HEK293 (cell line): ENCODE results near the gene SPTAN1.

Experiments
- CTCF ChIA-PET: fragments of 350-600 bp; formaldehyde crosslinking; extraction: SDS; loops from one replicate; lab custom pipeline; 2021; ENCODE audit warnings: antibody characterized with exemption; lab: Yijun Ruan, JAX
- POLR2A ChIA-PET: fragments of 300-600 bp; formaldehyde crosslinking; extraction: SDS; loops from one replicate; lab custom pipeline; 2020; ENCODE audit warnings: antibody characterized with exemption, inconsistent platforms; lab: Yijun Ruan, JAX
- H3K27ac ChIP-seq: fragments of 200-500 bp; sonication (Bioruptor generic); 2 replicates; pipeline ENCODE4 v1.5.1; 2014; ENCODE audit warnings: low read depth, low read length, control low read depth, inconsistent platforms; ENCODE audit errors: extremely low read depth
- H3K36me3 ChIP-seq, 2 experiments: fragments of 200-500 bp in 1 of 2; sonication (Bioruptor generic) in 1 of 2; 1 replicate in 1 of 2; 2 replicates in 1 of 2; pipeline ENCODE4 v1.5.1; 2014 to 2017; ENCODE audit warnings: inconsistent platforms in 2 of 2, low read length in 2 of 2; ENCODE audit not compliant: control insufficient read depth in 2 of 2, insufficient read depth in 1 of 2
- H3K4me1 ChIP-seq: fragments of 200-500 bp; sonication (Bioruptor generic); 2 replicates; pipeline ENCODE4 v1.5.1; 2014; ENCODE audit warnings: mild to moderate bottlenecking, low read length, inconsistent platforms; ENCODE audit not compliant: control insufficient read depth, insufficient read depth
- H3K4me3 ChIP-seq: 2 replicates; pipeline ENCODE4 v1.5.1; 2011; ENCODE audit warnings: low read depth, mild to moderate bottlenecking, control low read depth, low read length, moderate library complexity
- H3K9me3 ChIP-seq: fragments of 200-500 bp; sonication (Bioruptor generic); 2 replicates; pipeline ENCODE4 v1.5.1; 2014; ENCODE audit warnings: low read depth, low read length, inconsistent platforms; ENCODE audit not compliant: control insufficient read depth, insufficient read depth
- IKZF3 ChIP-seq: fragments of 450-650 bp; IDR thresholded peaks from 2 replicates; pipeline ENCODE4 v1.5.0; 2018; ENCODE audit warnings: missing biosample characterization, mild to moderate bottlenecking, missing genetic modification characterization, moderate library complexity
- KLF10 ChIP-seq: fragments of 450-650 bp; IDR thresholded peaks from 2 replicates; pipeline ENCODE4 v1.5.1; 2018; ENCODE audit warnings: missing biosample characterization, mild to moderate bottlenecking, missing genetic modification characterization
- REST ChIP-seq: fragments of 450-650 bp; formaldehyde crosslinking; IDR thresholded peaks from 2 replicates; pipeline ENCODE4 v1.5.1; 2016; ENCODE audit warnings: missing biosample characterization, missing genetic modification characterization
- SCRT2 ChIP-seq: fragments of 450-650 bp; formaldehyde crosslinking; IDR thresholded peaks from 2 replicates; pipeline ENCODE4 v1.5.1; 2016; ENCODE audit warnings: missing biosample characterization, missing genetic modification characterization
- ZFP37 ChIP-seq: fragments of 450-650 bp; formaldehyde crosslinking; IDR thresholded peaks from 2 replicates; pipeline ENCODE4 v1.5.1; 2016; ENCODE audit warnings: missing biosample characterization, missing genetic modification characterization
- ZNF114 ChIP-seq: fragments of 450-650 bp; formaldehyde crosslinking; IDR thresholded peaks from 2 replicates; pipeline ENCODE4 v1.5.0; 2017; ENCODE audit warnings: missing biosample characterization, missing genetic modification characterization
- ZNF140 ChIP-seq: fragments of 450-650 bp; formaldehyde crosslinking; IDR thresholded peaks from 2 replicates; pipeline ENCODE4 v1.5.1; 2016; ENCODE audit warnings: missing biosample characterization, missing genetic modification characterization
- ZNF155 ChIP-seq: fragments of 450-650 bp; formaldehyde crosslinking; IDR thresholded peaks from 2 replicates; pipeline ENCODE4 v1.5.1; 2016; ENCODE audit warnings: missing biosample characterization, missing genetic modification characterization
- ZNF248 ChIP-seq: fragments of 450-650 bp; formaldehyde crosslinking; IDR thresholded peaks from 2 replicates; pipeline ENCODE4 v1.5.1; 2017; ENCODE audit warnings: missing biosample characterization, missing genetic modification characterization
- ZNF37A ChIP-seq: fragments of 450-650 bp; IDR thresholded peaks from 2 replicates; pipeline ENCODE4 v1.5.1; 2018; ENCODE audit warnings: missing biosample characterization, missing genetic modification characterization
- ZNF433 ChIP-seq: fragments of 450-650 bp; formaldehyde crosslinking; IDR thresholded peaks from 2 replicates; pipeline ENCODE4 v1.5.1; 2016; ENCODE audit warnings: missing biosample characterization, missing genetic modification characterization, low read depth
- ZNF560 ChIP-seq: fragments of 450-650 bp; formaldehyde crosslinking; IDR thresholded peaks from 2 replicates; pipeline ENCODE4 v1.5.1; 2017; ENCODE audit warnings: missing biosample characterization, missing genetic modification characterization, borderline replicate concordance
- ZNF624 ChIP-seq: fragments of 450-650 bp; formaldehyde crosslinking; IDR thresholded peaks from 2 replicates; pipeline ENCODE4 v1.5.1; 2017; ENCODE audit warnings: missing biosample characterization, missing genetic modification characterization
- ZNF664 ChIP-seq: fragments of 450-650 bp; formaldehyde crosslinking; IDR thresholded peaks from 2 replicates; pipeline ENCODE4 v1.5.1; 2016; ENCODE audit warnings: missing biosample characterization, missing genetic modification characterization
- ZSCAN18 ChIP-seq: fragments of 450-650 bp; formaldehyde crosslinking; IDR thresholded peaks from 2 replicates; pipeline ENCODE4 v1.5.1; 2016; ENCODE audit warnings: missing biosample characterization, missing genetic modification characterization
- ZSCAN4 ChIP-seq: fragments of 450-650 bp; formaldehyde crosslinking; IDR thresholded peaks from 2 replicates; pipeline ENCODE4 v1.5.1; 2017; ENCODE audit warnings: missing biosample characterization, missing genetic modification characterization
- ZXDB ChIP-seq: fragments of 450-650 bp; formaldehyde crosslinking; IDR thresholded peaks from 2 replicates; pipeline ENCODE4 v1.5.1; 2016; ENCODE audit warnings: missing biosample characterization, missing genetic modification characterization
- TF ChIP-seq, protein P1 (sequence below): fragments of 450-650 bp; formaldehyde crosslinking; IDR thresholded peaks from 2 replicates; pipeline ENCODE4 v1.5.1; 2017; ENCODE audit warnings: missing biosample characterization, missing genetic modification characterization

Gene SPTAN1

DNA sequence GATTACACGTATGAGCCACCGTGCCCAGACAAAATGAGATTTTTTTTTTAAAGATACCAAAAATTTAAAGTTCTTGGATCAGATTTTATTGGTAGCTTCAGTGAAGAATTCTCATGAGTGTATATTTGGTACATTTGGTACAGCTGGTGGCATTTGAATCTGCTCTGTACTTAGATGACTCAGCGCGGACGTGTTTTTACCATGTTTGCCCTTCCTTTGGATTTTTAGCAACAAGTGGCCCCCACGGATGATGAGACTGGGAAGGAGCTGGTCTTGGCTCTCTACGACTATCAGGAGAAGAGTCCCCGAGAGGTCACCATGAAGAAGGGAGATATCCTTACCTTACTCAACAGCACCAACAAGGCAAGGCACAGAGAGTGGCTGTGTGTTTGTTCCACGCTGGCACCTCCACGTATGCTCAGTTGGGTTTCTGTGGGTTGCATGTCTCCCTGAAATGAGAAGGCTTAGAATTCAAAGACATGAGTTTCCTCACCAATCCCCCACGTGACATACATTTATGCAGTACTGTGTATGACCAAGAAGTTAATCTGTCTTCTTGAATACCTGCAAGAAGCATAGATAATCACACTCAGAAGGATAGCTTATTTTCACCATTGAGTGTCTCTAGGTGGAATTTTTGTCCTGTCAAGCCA lies 36.3 kb downstream of the SPTAN1 start:
- POLR2A ChIA-PET, result interaction anchor here (0.6 to 1.3 kb wide), 2 partner anchors 35 to 102 kb away, joined by 3 read pairs; no protein-coding TSS in a partner anchor

DNA sequence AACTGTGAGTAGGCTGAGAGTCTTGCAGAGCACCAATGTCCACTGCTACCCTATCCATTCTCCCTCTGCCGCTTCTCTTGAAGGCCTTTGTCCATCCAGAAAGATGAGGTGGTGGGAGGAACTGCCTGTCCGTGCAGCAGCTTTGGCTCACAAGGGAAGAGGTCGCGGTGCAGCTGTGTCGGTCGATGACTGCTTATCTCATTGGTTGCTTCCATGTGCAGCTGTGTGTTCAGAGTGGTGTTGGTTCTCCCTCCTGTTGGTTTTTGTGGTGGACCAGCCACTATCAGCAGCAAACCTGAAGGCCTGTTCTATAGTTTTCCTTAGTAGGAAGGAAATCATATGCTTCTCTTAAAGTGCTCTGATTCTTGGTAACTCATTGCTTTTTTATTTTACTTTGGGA lies 40.7 kb downstream of the SPTAN1 start:
- no peaks in the 10 kb centered on the region for H3K4me1 ChIP-seq
- ChIA-PET POLR2A (no interaction called here), CTCF (no interaction called here)
- no peak overlapping the region for H3K27ac ChIP-seq
- no peak for TF ChIP-seq ZXDB (tag by site-specific recombination)
- no peak for TF ChIP-seq ZSCAN18 (tag by site-specific recombination)
- TF ChIP-seq ZNF248 (tag by site-specific recombination), result no peak
- no peak for TF ChIP-seq ZNF664
- TF ChIP-seq IKZF3, result no peak
- TF ChIP-seq ZNF560, result no peak
- peaks cover 42 to 88% of the 10 kb centered on the region in 2 experiments; a peak in 2 of 3 replicates for H3K36me3 ChIP-seq
- no peaks in the 10 kb centered on the region for H3K9me3 ChIP-seq
- no peak overlapping the region for H3K4me3 ChIP-seq

More for the DNA sequence above, 36.3 kb downstream of the SPTAN1 start:
- Histone ChIP-seq H3K27ac (no peak overlapping the region), H3K9me3 (no peaks in the 10 kb centered on the region), H3K4me3 (no peak overlapping the region), H3K4me1 (no peaks in the 10 kb centered on the region), H3K36me3 (peaks cover 27 to 88% of the 10 kb centered on the region in 2 experiments; a peak in 2 of 3 replicates)
- CTCF ChIA-PET, result interaction anchor here (0.6 kb wide), 1 partner anchor 133 kb away, joined by 3 read pairs; no protein-coding TSS in a partner anchor
- TF ChIP-seq SCRT2, result 0 out of 2 replicates have a peak, but pooled peaks have one; percentile 42
- TF ChIP-seq, protein P1, sequence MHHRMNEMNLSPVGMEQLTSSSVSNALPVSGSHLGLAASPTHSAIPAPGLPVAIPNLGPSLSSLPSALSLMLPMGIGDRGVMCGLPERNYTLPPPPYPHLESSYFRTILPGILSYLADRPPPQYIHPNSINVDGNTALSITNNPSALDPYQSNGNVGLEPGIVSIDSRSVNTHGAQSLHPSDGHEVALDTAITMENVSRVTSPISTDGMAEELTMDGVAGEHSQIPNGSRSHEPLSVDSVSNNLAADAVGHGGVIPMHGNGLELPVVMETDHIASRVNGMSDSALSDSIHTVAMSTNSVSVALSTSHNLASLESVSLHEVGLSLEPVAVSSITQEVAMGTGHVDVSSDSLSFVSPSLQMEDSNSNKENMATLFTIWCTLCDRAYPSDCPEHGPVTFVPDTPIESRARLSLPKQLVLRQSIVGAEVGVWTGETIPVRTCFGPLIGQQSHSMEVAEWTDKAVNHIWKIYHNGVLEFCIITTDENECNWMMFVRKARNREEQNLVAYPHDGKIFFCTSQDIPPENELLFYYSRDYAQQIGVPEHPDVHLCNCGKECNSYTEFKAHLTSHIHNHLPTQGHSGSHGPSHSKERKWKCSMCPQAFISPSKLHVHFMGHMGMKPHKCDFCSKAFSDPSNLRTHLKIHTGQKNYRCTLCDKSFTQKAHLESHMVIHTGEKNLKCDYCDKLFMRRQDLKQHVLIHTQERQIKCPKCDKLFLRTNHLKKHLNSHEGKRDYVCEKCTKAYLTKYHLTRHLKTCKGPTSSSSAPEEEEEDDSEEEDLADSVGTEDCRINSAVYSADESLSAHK (tag by site-specific recombination), result no peak

- Histone ChIP-seq H3K27ac (no peak overlapping the region), H3K4me1 (no peaks in the 10 kb centered on the region), H3K9me3 (no peaks in the 10 kb centered on the region), H3K4me3 (no peak overlapping the region), H3K36me3 (peaks cover 42 to 89% of the 10 kb centered on the region in 2 experiments; a peak in 2 of 3 replicates)
- CTCF ChIA-PET, result no interaction called here
- POLR2A ChIA-PET, result no interaction called here
- TF ChIP-seq ZSCAN4 (tag by site-specific recombination) (no peak), ZNF37A (no peak), ZNF624 (tag by site-specific recombination) (no peak), ZNF155 (tag by site-specific recombination) (no peak), ZFP37 (tag by site-specific recombination) (no peak), ZNF433 (tag by site-specific recombination) (no peak), REST (tag by site-specific recombination) (no peak), ZNF140 (no peak), KLF10 (no peak), ZNF114 (tag by site-specific recombination) (no peak)
These were observed 41.5 kb downstream of the SPTAN1 start for GRCh38 chr9:128593856-128594255.
